ENCODE data around the gene POLR2F. TPM values are rescaled to one million over a fixed set of nuclear protein-coding genes. Genes with fewer than 3 reads are reported as not detected.
"Not testable (repeated sequence)": the region's sequence is repeated elsewhere in the genome, so short reads cannot be mapped to it uniquely, and the experiment has no call there.

POLR2F gene
- total RNA-seq, 1 donor from 2014 or later = 30.6 TPM

GRCh38 chr22:37955825-37956397 is 2.4 kb downstream of the POLR2F start:
- not testable (repeated sequence) for DNase-seq

GRCh38 chr22:37957232-37957631 is 3.7 kb downstream of the POLR2F start:
- DNase-seq = no peak

- DNase-seq = no peak
These were observed 5.8 kb downstream of the POLR2F start for GRCh38 chr22:37959231-37959825.

- DNase-seq = no peak
These were observed 7.6 kb downstream of the POLR2F start for GRCh38 chr22:37961062-37961461.

- no peak for DNase-seq
These were observed 12.6 kb downstream of the POLR2F start for GRCh38 chr22:37965940-37966664.

- DNase-seq = no peak
These were observed 13.6 kb downstream of the POLR2F start for GRCh38 chr22:37967147-37967546.

GRCh38 chr22:37967637-37968451 is 14.3 kb downstream of the POLR2F start:
- DNase-seq = no peak

- no peak for DNase-seq
These were observed 15.2 kb downstream of the POLR2F start for GRCh38 chr22:37968452-37969251.

GRCh38 chr22:37970864-37971263 is 17.4 kb downstream of the POLR2F start:
- no peak for DNase-seq

GRCh38 chr22:37971475-37972434 is 18.3 kb downstream of the POLR2F start:
- DNase-seq = no peak

GRCh38 chr22:37972527-37972926 is 19.0 kb downstream of the POLR2F start:
- no peak for DNase-seq

- DNase-seq = no peak
These were observed 20.0 kb downstream of the POLR2F start for GRCh38 chr22:37973271-37974170.

- no peak for DNase-seq
These were observed 21.7 kb downstream of the POLR2F start for GRCh38 chr22:37975153-37975552.

- not testable (repeated sequence) for DNase-seq
These were observed 22.5 kb downstream of the POLR2F start for GRCh38 chr22:37976022-37976421.

- DNase-seq = no peak
These were observed 23.0 kb downstream of the POLR2F start for GRCh38 chr22:37976547-37976946.

GRCh38 chr22:37979782-37980181 is 26.3 kb downstream of the POLR2F start:
- DNase-seq = no peak

GRCh38 chr22:37981282-37982011 is 27.9 kb downstream of the POLR2F start:
- no peak for DNase-seq

- DNase-seq = no peak
These were observed 28.8 kb downstream of the POLR2F start for GRCh38 chr22:37982151-37982785.

All from skin of body (tissue), 2 donors.